Measurements from ENCODE around the gene TC2N.
A peak's percentile ranks its signal among the peaks of the same experiment; 100 is the strongest.
"Not testable (repeated sequence)": the region's sequence is repeated elsewhere in the genome, so short reads cannot be mapped to it uniquely, and the experiment has no call there.

TC2N gene

GRCh38 chr14:91830777-91831176, 36.6 kb downstream of the TC2N start:
- no peak for DNase-seq

- peak; percentile 1 for DNase-seq
Observed at GRCh38 chr14:91829511-91829910, 37.8 kb downstream of the TC2N start.

- DNase-seq = no peak
Observed at GRCh38 chr14:91827746-91828145, 39.6 kb downstream of the TC2N start.

GRCh38 chr14:91817566-91818325, 49.6 kb downstream of the TC2N start:
- DNase-seq = no peak

- no peak for DNase-seq
Observed at GRCh38 chr14:91814317-91814716, 53.0 kb downstream of the TC2N start.

GRCh38 chr14:91810699-91811098, 56.6 kb downstream of the TC2N start:
- no peak for DNase-seq

GRCh38 chr14:91806716-91807115, 60.6 kb downstream of the TC2N start:
- DNase-seq = no peak

- DNase-seq = not testable (repeated sequence)
Observed at GRCh38 chr14:91806094-91806493, 61.2 kb downstream of the TC2N start.

GRCh38 chr14:91805659-91806058, 61.7 kb downstream of the TC2N start:
- no peak for DNase-seq

- no peak for DNase-seq
Observed at GRCh38 chr14:91801358-91801757, 66.0 kb downstream of the TC2N start.

GRCh38 chr14:91796617-91797347, 70.6 kb downstream of the TC2N start:
- peak; percentile 35 for DNase-seq

GRCh38 chr14:91793704-91794103, 73.6 kb downstream of the TC2N start:
- DNase-seq = no peak

GRCh38 chr14:91786188-91786587, 81.1 kb downstream of the TC2N start:
- no peak for DNase-seq

GRCh38 chr14:91780452-91780851, 86.9 kb downstream of the TC2N start:
- DNase-seq = peak; percentile 26

- no peak for DNase-seq
Observed at GRCh38 chr14:91778217-91778616, 89.1 kb downstream of the TC2N start.

- DNase-seq = peak; percentile 63
Observed at GRCh38 chr14:91774140-91775096, 92.9 kb downstream of the TC2N start.

GRCh38 chr14:91770185-91770584, 97.2 kb downstream of the TC2N start:
- no peak for DNase-seq

GRCh38 chr14:91755570-91756295, 111.6 kb downstream of the TC2N start:
- peak; percentile 6 for DNase-seq

GRCh38 chr14:91754819-91755218, 112.5 kb downstream of the TC2N start:
- DNase-seq = no peak

GRCh38 chr14:91754185-91754584, 113.2 kb downstream of the TC2N start:
- no peak for DNase-seq

- no peak for DNase-seq
Observed at GRCh38 chr14:91753501-91754128, 113.7 kb downstream of the TC2N start.

- DNase-seq = no peak
Observed at GRCh38 chr14:91752961-91753360, 114.4 kb downstream of the TC2N start.
